OCI-LY1 (cell line): ENCODE data around the gene RNH1.
A peak's percentile ranks its signal among the peaks of the same experiment; 100 is the strongest.

Experiments
- H2AFZ ChIP-seq: fragments of 200-600 bp; sonication (generic), shearing (Covaris generic); 2 replicates; pipeline ENCODE4 v1.6.0; 2014; ENCODE audit warnings: antibody characterized with exemption, mild to moderate bottlenecking, low read length
- H3F3A ChIP-seq: fragments of 200-600 bp; sonication (generic), shearing (Covaris generic); 2 replicates; pipeline ENCODE4 v1.6.0; 2014; ENCODE audit warnings: mild to moderate bottlenecking, antibody characterized with exemption, low read length, moderate library complexity; ENCODE audit not compliant: insufficient read depth
- H3K27ac ChIP-seq: fragments of 200-600 bp; sonication (generic); 2 replicates; pipeline ENCODE4 v1.5.1; 2014; ENCODE audit warnings: low read length, mixed run types, mild to moderate bottlenecking, low read depth; ENCODE audit not compliant: poor library complexity, severe bottlenecking
- H3K27me3 ChIP-seq: fragments of 200-600 bp; sonication (generic); 2 replicates; pipeline ENCODE4 v1.6.0; 2014; ENCODE audit warnings: antibody characterized with exemption, mild to moderate bottlenecking, low read length, moderate library complexity; ENCODE audit not compliant: insufficient read depth
- H3K36me3 ChIP-seq: fragments of 200-600 bp; sonication (generic); 2 replicates; pipeline ENCODE4 v1.6.1; 2014; ENCODE audit warnings: mild to moderate bottlenecking, antibody characterized with exemption, low read length, moderate library complexity, mixed read lengths; ENCODE audit not compliant: insufficient read depth
- H3K4me1 ChIP-seq: fragments of 200-600 bp; sonication (generic); 2 replicates; pipeline ENCODE4 v1.5.1; 2014; ENCODE audit warnings: mild to moderate bottlenecking, low read length, moderate library complexity; ENCODE audit not compliant: insufficient read depth, severe bottlenecking
- H3K4me2 ChIP-seq: fragments of 200-600 bp; sonication (generic), shearing (Covaris generic); 2 replicates; pipeline ENCODE4 v1.6.1; 2014; ENCODE audit warnings: low read length
- H3K4me3 ChIP-seq: fragments of 200-600 bp; sonication (generic); 2 replicates; pipeline ENCODE4 v1.5.1; 2014; ENCODE audit warnings: low read length, low read depth, mild to moderate bottlenecking, mixed read lengths; ENCODE audit not compliant: poor library complexity, severe bottlenecking
- H3K79me2 ChIP-seq: fragments of 200-600 bp; shearing (Covaris generic); 2 replicates; pipeline ENCODE4 v1.6.1; 2016; ENCODE audit warnings: mixed run types, low read length, mixed read lengths; ENCODE audit not compliant: insufficient read depth
- H3K9ac ChIP-seq: fragments of 200-600 bp; sonication (generic), shearing (Covaris generic); 2 replicates; pipeline ENCODE4 v1.6.1; 2014; ENCODE audit warnings: mild to moderate bottlenecking, low read length, mixed read lengths
- H3K9me2 ChIP-seq: fragments of 200-600 bp; sonication (generic), shearing (Covaris generic); 2 replicates; pipeline ENCODE4 v1.6.1; 2014; ENCODE audit warnings: low read depth, mild to moderate bottlenecking, low read length, mixed read lengths
- H3K9me3 ChIP-seq: fragments of 200-600 bp; shearing (Covaris generic); 2 replicates; pipeline ENCODE4 v1.6.1; 2014; ENCODE audit warnings: low read length, mixed read lengths
- H4K20me1 ChIP-seq: fragments of 200-600 bp; sonication (generic), shearing (Covaris generic); 2 replicates; pipeline ENCODE4 v1.6.0; 2016; ENCODE audit warnings: mild to moderate bottlenecking, low read length; ENCODE audit not compliant: insufficient read depth
- EZH2 ChIP-seq: fragments of 200-600 bp; sonication (generic), shearing (Covaris generic); IDR thresholded peaks from 2 replicates; pipeline ENCODE4 v1.8.0; 2017; ENCODE audit warnings: borderline replicate concordance, mixed run types, mild to moderate bottlenecking, antibody characterized with exemption, low read length, moderate library complexity, mixed read lengths
- TF ChIP-seq, protein P1 (sequence below): fragments of 200-600 bp; sonication (generic), shearing (Covaris generic); IDR thresholded peaks from 2 replicates; pipeline ENCODE4 v1.5.1; 2017; ENCODE audit warnings: mild to moderate bottlenecking, antibody characterized with exemption, low read length, moderate library complexity, mixed read lengths

The RNH1 gene

DNA sequence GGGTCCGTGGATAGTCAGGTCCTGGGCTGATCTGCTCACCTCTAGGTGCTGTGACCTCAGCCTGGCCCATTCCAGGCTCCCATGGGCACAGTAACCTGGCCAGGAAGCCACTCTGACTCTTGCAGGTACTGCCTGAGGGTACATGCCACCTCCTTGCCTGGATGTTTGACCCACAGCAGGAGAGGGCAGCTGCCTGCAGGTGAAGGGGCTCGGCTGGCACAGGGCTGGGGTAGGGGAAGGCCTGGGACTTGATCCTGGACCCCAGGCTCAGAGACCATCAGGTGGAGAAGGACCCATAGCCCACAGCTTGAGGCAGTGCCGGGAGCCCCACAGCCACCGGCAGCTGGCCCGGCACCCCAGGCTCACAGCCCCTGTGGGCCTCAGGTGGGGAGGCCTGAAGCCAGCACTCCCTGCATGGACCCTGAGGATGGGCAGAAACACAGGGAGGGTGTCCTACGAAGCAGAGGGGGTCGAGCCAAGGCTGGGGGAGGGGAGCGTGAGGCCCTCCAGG is 33.0 kb upstream of the RNH1 start:
- Histone ChIP-seq H3K27me3 (no peaks in the 10 kb centered on the region), H3K9me2 (no peaks in the 10 kb centered on the region), H3K36me3 (no peaks in the 10 kb centered on the region), H3F3A (peaks cover 5% of the 10 kb centered on the region; the same call in 1 of the 2 replicates), H3K4me1 (peaks cover 25% of the 10 kb centered on the region), H4K20me1 (no peaks in the 10 kb centered on the region), H3K9ac (no peak overlapping the region), H2AFZ (no peak overlapping the region), H3K4me3 (no peak overlapping the region), H3K9me3 (no peaks in the 10 kb centered on the region), H3K27ac (no peak overlapping the region), H3K4me2 (no peak overlapping the region), H3K79me2 (no peaks in the 10 kb centered on the region)
- TF ChIP-seq EZH2: no peak

DNA sequence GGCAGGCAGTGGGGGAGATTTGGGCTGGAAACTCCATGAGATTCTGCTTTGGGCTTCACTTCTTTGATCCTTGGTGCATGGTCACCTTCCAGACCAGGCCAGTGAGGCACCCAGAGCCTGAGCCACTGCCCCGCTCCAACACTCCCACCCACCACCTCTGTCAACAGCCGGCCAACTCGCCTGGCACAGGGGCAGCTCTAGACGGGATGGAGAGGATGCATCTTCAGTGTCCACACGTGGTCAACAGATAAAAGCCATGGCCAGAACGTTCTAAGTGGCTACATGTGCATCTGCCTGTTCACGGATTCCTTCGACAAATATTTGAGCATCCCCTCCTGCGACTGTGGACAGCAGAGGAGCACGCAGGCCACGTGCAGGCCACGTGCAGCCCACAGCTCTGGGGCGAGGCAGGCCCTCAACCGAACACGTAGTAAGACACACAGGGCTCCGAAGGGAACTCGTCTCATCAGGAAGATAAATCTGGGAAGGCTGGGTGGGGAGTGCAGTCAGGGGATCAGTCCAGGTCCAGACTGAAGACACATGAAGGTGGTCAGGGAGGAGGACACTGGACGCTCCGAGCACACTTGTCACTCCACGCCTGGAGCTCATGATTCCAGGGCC is 31.5 kb upstream of the RNH1 start:
- Histone ChIP-seq H3K36me3 (no peaks in the 10 kb centered on the region; the same call in 1 of the 2 replicates), H2AFZ (no peak overlapping the region), H3K27me3 (no peaks in the 10 kb centered on the region), H4K20me1 (no peaks in the 10 kb centered on the region), H3K9me2 (no peaks in the 10 kb centered on the region), H3K4me2 (no peak overlapping the region), H3K9me3 (no peaks in the 10 kb centered on the region), H3K4me3 (no peak overlapping the region), H3F3A (peaks cover 5% of the 10 kb centered on the region; the same call in 1 of the 2 replicates), H3K79me2 (no peaks in the 10 kb centered on the region), H3K27ac (no peak overlapping the region), H3K4me1 (peaks cover 31% of the 10 kb centered on the region), H3K9ac (no peak overlapping the region)
- TF ChIP-seq, protein P1, sequence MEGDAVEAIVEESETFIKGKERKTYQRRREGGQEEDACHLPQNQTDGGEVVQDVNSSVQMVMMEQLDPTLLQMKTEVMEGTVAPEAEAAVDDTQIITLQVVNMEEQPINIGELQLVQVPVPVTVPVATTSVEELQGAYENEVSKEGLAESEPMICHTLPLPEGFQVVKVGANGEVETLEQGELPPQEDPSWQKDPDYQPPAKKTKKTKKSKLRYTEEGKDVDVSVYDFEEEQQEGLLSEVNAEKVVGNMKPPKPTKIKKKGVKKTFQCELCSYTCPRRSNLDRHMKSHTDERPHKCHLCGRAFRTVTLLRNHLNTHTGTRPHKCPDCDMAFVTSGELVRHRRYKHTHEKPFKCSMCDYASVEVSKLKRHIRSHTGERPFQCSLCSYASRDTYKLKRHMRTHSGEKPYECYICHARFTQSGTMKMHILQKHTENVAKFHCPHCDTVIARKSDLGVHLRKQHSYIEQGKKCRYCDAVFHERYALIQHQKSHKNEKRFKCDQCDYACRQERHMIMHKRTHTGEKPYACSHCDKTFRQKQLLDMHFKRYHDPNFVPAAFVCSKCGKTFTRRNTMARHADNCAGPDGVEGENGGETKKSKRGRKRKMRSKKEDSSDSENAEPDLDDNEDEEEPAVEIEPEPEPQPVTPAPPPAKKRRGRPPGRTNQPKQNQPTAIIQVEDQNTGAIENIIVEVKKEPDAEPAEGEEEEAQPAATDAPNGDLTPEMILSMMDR: no peak
- no peak for TF ChIP-seq EZH2

DNA sequence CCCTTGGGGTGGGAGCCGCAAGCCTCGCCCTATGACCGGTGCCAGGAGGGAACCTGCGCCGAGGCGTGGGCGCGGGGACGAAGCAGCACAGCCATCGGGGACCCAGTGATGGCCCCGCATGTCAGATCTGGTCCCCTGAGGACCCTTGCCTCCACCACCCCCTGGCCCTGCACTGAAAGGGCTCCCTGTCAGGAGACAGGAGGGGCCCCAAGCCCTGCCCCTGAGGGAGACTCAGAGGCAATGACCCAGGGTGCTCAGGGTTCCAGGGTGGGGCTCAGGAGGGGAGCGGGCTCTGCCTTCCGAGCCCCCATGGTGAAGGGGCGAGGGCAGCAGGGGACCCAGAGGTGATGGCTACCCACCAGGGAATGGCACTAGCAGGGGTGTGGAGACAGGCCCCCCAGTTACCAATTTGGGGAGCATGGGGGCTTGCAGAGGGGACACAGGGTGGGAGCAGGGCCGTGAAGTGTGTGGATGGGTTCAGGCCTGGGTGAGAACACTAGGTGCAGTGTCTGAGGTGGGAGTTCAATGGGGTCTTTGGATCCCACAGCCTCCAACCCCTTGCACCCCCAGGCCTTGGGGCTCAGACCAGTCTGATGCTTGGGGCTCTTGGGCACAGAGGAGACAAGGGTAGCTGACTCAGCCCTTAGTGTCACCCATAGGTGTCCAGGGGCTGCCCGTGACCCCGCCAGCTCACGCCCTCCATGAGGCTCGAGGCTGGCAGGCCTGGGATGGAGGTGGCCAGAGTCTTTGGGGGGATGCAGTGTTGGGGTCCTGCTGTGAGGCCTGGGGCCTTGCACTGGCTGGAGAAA is 30.8 kb upstream of the RNH1 start:
- H3K4me1 ChIP-seq: peaks cover 31% of the 10 kb centered on the region
- no peaks in the 10 kb centered on the region for H3K9me3 ChIP-seq
- no peaks in the 10 kb centered on the region for H3K27me3 ChIP-seq
- H3K36me3 ChIP-seq: peaks cover 4% of the 10 kb centered on the region; the same call in 1 of the 2 replicates
- no peak for TF ChIP-seq EZH2
- TF ChIP-seq, protein P1: no peak
- H3K4me2 ChIP-seq: peak overlapping the region; percentile 65
- H3K9ac ChIP-seq: peak overlapping the region; percentile 50; the same call in 1 of the 2 replicates
- peak overlapping the region; percentile 71 for H3K4me3 ChIP-seq
- no peaks in the 10 kb centered on the region for H3K9me2 ChIP-seq
- H3K27ac ChIP-seq: peak overlapping the region; percentile 20
- no peaks in the 10 kb centered on the region for H4K20me1 ChIP-seq
- H3K79me2 ChIP-seq: no peaks in the 10 kb centered on the region
- H2AFZ ChIP-seq: no peak overlapping the region
- H3F3A ChIP-seq: peaks cover 5% of the 10 kb centered on the region; the same call in 1 of the 2 replicates
